Nephron progenitor cell (in vitro differentiated cells): ENCODE results near the gene MRPS5.

Source experiments
- DNase-seq: peaks from one replicate; pipeline ENCODE4 v3.0.0; 2021
- H3K27ac Mint-ChIP-seq: 2 replicates; pipeline ENCODE4 v1.8.0; 2021; ENCODE audit warnings: mild to moderate bottlenecking, moderate library complexity, mixed read lengths
- H3K27me3 Mint-ChIP-seq: 2 replicates; pipeline ENCODE4 v1.8.0; 2021; ENCODE audit warnings: mild to moderate bottlenecking, low read depth, mixed read lengths; ENCODE audit not compliant: poor library complexity
- H3K36me3 Mint-ChIP-seq: 2 replicates; pipeline ENCODE4 v1.8.0; 2021; ENCODE audit warnings: low read depth, mixed read lengths
- H3K4me1 Mint-ChIP-seq: 2 replicates; pipeline ENCODE4 v1.8.0; 2021; ENCODE audit warnings: mixed read lengths
- H3K4me3 Mint-ChIP-seq: 2 replicates; pipeline ENCODE4 v1.8.0; 2021; ENCODE audit warnings: mild to moderate bottlenecking, moderate library complexity, mixed read lengths
- H3K9me3 Mint-ChIP-seq: 2 replicates; pipeline ENCODE4 v1.8.0; 2021; ENCODE audit warnings: mild to moderate bottlenecking, moderate library complexity, mixed read lengths
- CTCF ChIP-seq: fragments of 200-600 bp; sonication (generic); IDR thresholded peaks from 2 replicates; pipeline ENCODE4 v1.5.0; 2021; ENCODE audit warnings: antibody characterized with exemption

MRPS5 gene

DNA sequence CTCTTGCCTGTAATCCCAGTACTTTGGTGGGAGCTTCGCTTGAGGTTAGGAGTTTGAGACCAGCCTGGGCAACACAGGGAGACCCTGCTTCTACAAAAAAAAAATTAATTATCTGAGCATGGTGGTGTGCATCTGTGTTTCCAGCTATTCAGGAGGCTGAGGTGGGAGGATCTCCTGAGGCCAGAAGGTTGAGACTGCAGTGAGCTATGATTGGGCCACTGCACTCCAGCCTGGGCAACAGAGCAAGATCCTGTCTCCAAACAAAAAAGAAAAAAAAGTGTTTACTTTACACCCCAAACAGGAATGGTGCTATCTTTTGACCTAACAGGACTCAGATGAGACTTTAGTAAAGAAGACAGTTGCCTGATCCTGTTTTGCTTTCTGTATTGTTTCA lies 60.5 kb downstream of the MRPS5 start:
- H3K9me3 Mint-ChIP-seq, result peaks cover 18% of the 10 kb centered on the region
- H3K4me1 Mint-ChIP-seq, result peaks cover 54% of the 10 kb centered on the region
- no peak overlapping the region for H3K27ac Mint-ChIP-seq
- H3K36me3 Mint-ChIP-seq, result no peaks in the 10 kb centered on the region
- no peak for TF ChIP-seq CTCF
- H3K27me3 Mint-ChIP-seq, result peaks cover 9% of the 10 kb centered on the region
- no peak for DNase-seq
- H3K4me3 Mint-ChIP-seq, result no peak overlapping the region

- DNase-seq, result no peak
- no peak overlapping the region for H3K27ac Mint-ChIP-seq
- TF ChIP-seq CTCF, result no peak
- peaks cover 9% of the 10 kb centered on the region for H3K27me3 Mint-ChIP-seq
- H3K4me1 Mint-ChIP-seq, result peaks cover 54% of the 10 kb centered on the region
- H3K9me3 Mint-ChIP-seq, result peaks cover 18% of the 10 kb centered on the region
- no peaks in the 10 kb centered on the region for H3K36me3 Mint-ChIP-seq
- no peak overlapping the region for H3K4me3 Mint-ChIP-seq
Measured at GRCh38 chr2:95060446-95061118, 61.0 kb downstream of the MRPS5 start.

- no peak for DNase-seq
- H3K4me1 Mint-ChIP-seq, result peaks cover 54% of the 10 kb centered on the region
- no peak overlapping the region for H3K4me3 Mint-ChIP-seq
- H3K27ac Mint-ChIP-seq, result no peak overlapping the region
- H3K9me3 Mint-ChIP-seq, result peaks cover 18% of the 10 kb centered on the region
- peaks cover 9% of the 10 kb centered on the region for H3K27me3 Mint-ChIP-seq
- TF ChIP-seq CTCF, result no peak
- no peaks in the 10 kb centered on the region for H3K36me3 Mint-ChIP-seq
Measured at GRCh38 chr2:95059656-95060370, 61.8 kb downstream of the MRPS5 start.

GRCh38 chr2:95058989-95059641 lies 62.5 kb downstream of the MRPS5 start:
- peaks cover 18% of the 10 kb centered on the region for H3K9me3 Mint-ChIP-seq
- H3K4me1 Mint-ChIP-seq, result peaks cover 51% of the 10 kb centered on the region
- H3K27ac Mint-ChIP-seq, result no peak overlapping the region

DNA sequence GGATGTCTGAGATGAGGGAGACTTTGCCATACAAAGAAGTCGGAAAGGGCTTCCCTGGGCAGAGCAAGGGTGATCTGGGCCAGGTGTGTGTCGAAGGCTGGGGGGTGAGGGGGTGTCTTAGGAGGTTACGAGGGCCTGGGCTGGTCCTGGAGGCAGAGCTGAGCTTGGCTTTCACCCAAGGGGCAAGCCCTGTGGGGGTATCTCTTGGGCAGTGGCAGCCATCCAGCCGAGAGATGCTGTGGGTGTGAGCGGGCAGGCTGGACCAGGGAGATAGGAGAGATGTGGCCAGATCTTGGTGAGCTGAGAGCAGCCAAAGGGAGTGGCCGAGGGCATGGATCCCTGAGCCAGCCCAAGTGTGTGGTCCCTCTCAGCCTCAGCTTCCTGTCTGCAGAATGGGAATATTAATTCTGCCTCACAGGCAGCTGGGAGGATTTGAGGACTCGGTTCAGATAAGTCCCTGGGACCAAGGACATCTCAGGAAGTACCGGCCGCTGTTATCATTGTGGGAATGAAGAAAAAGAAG lies 63.1 kb downstream of the MRPS5 start:
- peaks cover 48% of the 10 kb centered on the region for H3K4me1 Mint-ChIP-seq
- H3K27ac Mint-ChIP-seq, result no peak overlapping the region
- H3K4me3 Mint-ChIP-seq, result no peak overlapping the region
- no peak for DNase-seq
- H3K27me3 Mint-ChIP-seq, result peaks cover 13% of the 10 kb centered on the region
- peaks cover 14% of the 10 kb centered on the region for H3K9me3 Mint-ChIP-seq
- no peaks in the 10 kb centered on the region for H3K36me3 Mint-ChIP-seq
- TF ChIP-seq CTCF, result no peak

More at GRCh38 chr2:95058989-95059641, 62.5 kb downstream of the MRPS5 start:
- peak; percentile 31 for DNase-seq
- Mint-ChIP-seq H3K36me3 (no peaks in the 10 kb centered on the region), H3K27me3 (peaks cover 12% of the 10 kb centered on the region), H3K4me3 (no peak overlapping the region)
- no peak for TF ChIP-seq CTCF
